Activated CD8-positive, alpha-beta memory T cell treated with anti-CD3 and anti-CD28 coated beads for 1 hour (primary cell): ENCODE results near the gene FLOT1.
"Not testable (repeated sequence)": the region's sequence is repeated elsewhere in the genome, so short reads cannot be mapped to it uniquely, and the experiment has no call there.

ENCODE experiments used
- DNase-seq, 2 donors: peaks; one replicate each; pipeline ENCODE4 v3.0.0-alpha.2; 2020; ENCODE audit warnings: low read depth in 1 of 2; ENCODE audit errors: extremely low read depth in 1 of 2

Gene FLOT1

DNA sequence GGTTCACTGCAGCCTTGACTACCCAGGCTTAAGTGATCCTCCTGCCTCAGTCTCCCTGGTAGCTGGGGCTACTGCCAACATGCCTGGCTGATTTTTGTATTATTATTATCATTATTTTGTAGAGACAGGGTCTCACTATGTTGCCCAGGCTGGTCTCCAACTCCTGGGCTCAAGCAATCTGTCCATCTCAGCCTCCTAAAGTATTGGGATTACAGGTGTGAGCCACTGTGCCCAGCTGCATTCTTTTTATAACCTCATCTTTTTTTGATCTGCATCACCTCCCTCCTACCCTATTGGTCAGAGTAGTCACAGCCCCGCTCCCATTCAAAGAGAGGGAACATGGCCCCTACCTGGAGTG, 25.4 kb upstream of the FLOT1 start:
- DNase-seq, result no peak

DNA sequence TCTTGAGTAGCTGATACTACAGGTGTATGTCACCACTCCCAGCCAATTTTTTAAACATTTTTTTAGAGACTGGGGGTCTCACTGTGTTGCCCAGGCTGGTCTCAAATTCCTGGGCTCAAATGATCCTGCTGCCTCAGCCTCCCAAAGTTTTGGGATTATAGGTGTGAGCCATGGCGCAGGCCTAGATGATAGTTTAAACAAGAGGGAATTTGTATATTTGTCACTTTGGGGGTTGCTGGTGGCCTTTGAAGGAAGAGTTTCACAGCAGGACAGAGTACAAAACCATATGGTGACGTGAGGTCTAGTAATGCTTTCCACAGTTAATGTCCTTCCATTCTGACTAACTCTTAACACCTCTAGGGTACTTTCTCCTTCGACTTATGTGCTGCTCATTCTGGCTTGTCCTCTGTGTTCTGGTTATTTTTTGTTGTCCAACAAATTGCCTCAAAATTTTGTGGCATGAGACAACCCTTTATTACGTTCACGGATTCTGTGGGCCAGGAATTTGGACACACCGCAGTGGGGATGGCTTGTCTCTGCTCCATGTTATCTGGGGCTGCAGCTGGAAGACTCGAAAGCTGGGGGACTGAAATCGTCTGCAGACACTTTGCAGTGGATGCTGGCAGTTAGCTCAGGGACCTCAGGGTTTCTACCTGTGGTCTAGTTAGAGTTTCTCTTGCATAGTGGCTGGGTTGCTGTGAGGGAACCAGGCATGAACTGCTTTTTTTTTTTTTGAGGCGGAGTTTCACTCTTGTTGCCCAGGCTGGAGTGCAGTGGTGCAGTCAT, 24.9 kb upstream of the FLOT1 start:
- DNase-seq, result no peak

DNA sequence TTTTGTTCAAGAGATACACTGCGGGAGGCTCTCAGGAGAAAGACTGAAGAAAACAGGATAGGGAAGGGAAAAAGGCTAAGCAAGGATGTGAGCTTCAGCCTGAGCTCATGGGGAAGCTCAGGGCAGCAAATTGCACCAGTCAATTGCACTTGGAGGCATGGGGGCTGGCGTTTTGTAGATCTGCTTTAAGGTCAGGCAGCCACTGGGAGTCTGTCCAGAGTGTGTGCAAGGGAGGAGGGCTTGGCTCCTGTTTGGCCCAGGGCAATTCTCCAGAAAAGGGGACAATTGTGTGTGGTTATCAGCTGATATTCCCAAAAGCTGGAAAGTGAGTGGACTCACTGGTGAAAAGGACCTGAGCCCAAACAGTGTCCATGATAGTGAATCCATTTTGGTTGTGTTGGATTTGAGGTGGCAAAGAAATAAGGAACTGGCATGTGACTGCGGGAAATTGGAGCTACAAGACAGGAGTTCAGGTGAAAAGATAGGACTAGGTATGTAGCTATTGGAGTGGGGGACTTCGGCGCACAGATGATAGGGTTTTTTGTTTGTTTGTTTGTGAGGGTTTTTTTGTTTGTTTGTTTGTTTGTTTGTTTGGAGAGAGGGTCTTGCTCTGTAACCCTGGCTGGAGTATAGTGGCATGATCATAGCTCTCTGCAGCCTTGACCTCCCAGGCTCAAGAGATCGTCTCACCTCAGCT, 24.1 kb upstream of the FLOT1 start:
- DNase-seq, result no peak

DNA sequence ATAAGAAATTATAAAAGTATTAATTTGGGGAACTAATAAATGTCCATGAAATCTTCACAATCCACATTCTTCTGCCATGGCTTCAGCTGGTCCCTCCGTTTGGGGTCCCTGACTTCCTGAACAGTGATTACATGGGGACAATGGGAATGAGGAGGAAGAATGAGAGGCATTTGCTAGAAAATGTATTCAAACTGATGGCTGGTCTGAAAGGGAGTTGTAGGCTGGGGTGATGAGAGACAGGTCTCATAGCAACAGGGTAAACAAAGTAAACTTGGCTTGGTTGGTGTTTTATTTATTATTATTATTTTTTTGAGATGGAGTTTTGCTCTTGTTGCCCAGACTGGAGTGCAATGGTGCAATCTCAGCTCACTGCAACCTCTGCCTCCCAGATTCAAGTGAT, 23.0 kb upstream of the FLOT1 start:
- not testable (repeated sequence) for DNase-seq

DNA sequence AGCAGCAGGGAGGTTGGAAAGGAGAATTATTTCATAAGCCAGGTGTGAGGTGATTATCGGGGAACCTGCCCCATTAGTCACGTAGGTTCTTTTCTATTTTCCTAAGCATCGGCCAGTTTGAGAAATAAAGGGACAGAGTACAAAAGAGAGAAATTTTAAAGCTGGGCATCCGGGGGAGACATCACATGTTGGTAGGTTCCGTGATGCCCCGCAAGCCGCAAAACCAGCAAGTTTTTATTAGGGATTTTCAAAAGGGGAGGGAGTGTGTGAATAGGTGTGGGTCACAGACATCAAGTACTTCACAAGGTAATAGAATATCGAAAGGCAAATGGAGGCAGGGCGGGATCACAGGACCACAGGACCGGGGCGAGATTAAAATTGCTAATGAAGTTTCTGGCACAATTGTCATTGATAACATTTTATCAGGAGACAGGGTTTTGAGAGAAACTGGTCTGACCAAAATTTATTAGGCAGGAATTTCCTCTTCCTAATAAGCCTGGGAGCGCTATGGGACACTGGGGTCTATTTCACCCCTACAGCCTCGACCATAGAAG, 22.1 kb upstream of the FLOT1 start:
- not testable (repeated sequence) for DNase-seq

DNA sequence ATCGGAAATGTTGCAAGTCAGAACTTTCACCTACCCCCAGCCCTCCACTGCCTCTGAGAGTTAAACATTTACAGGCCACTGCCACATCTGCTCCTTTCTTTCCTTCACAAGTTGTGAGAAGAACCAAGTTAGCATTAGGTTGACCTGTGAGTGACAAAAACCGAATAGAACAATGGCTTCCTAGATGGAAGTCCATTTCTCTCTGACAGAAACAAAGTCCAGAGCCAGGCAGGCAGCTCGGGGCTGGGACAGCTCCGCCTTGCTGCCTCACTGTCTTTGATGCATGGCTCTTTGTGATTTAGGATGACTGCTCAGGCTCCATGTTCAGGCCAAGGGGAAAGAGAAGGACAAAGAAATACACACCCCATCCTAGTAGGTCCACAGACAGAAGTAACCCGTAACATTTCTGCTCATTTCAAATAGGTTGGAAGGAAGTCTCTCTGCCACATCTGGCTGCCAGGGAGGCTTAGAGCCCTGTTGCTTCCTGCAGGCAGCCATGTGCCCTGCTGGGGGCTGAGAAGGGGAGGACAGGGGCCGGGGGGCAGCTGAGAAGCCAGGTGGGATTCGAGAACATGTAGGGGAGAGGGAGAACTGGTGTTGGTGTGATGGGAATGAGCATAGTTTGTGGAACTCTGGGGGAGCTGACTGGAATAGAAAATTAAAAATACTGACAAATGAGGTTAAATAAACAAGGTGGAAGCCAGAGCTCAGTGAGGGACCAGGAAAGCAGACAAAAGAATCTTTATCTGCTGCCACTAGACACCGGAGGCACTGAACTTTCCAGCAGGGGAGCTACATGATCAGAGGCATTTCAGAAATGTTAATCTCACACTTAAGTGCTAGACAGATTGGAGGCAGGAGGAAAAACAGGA, 21.4 kb upstream of the FLOT1 start:
- no peak for DNase-seq

DNA sequence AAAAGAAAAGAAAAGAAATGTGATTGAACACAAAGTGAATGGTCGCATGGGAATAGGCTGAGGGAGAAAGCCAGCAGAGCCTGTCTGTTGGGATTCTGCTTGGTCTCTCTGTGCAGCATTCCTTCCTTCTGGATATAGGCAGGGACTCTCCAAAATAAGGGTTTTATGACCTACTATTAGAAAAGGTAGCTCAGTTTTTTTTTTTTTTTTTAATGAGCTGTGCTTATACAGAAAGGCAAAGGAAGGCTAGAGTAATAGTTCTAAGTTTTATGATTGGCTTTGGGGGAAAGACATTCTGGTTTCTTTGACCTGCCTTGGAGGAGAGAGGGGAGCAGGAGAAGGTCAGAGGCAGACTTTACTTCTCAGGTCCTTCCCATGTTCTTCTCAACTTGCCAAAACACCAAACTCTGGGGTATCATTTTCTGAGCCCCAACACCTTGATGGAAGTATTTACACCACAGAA, 20.7 kb upstream of the FLOT1 start:
- no peak for DNase-seq

DNA sequence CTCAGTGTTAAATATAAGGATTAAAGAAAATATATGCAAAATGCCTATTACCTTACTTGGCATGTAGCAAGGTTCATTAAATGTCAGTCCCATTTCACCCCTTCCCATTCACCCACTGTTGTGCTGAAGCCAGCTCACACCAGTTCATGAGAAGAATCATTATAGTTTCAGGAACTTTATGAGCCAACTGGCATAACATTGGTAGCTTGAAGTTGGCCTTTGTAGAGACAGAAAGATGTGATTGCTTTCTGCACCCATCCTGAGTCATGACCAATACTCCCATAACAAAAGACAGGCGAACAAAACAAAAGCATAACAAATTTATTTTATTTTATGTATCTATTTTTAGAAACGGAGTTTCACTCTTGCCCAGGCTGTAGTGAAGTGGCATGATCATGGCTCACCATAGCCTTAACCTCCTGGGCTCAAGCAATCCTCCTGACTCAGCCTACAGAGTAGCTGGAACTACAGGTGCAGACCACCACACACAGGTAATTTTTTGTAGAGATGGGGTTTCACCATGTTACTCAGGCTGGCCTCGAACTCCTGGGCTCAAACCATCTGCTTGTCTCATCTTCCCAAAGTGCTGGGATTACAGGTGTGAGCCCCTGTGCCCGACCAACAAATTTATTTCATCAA, 19.4 kb upstream of the FLOT1 start:
- no peak for DNase-seq

DNA sequence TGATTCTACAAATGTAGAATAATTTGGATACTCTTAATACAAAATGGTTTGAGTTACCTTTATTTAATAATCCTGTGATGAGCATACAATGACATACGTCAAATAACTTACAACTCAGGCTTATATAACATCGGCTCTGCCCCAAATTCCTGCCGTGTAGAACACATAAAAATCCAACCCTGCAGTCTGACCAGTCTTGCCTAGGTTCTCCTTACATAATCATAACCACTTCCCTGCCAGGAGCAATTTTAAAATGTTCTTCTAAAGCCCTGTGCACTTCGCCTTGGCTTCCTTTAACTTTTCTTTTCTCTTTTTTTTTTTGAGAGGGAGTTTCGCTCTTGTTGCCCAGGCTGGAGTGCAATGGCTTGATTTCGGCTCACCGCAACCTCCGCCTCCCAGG, 18.1 kb upstream of the FLOT1 start:
- no peak for DNase-seq

DNA sequence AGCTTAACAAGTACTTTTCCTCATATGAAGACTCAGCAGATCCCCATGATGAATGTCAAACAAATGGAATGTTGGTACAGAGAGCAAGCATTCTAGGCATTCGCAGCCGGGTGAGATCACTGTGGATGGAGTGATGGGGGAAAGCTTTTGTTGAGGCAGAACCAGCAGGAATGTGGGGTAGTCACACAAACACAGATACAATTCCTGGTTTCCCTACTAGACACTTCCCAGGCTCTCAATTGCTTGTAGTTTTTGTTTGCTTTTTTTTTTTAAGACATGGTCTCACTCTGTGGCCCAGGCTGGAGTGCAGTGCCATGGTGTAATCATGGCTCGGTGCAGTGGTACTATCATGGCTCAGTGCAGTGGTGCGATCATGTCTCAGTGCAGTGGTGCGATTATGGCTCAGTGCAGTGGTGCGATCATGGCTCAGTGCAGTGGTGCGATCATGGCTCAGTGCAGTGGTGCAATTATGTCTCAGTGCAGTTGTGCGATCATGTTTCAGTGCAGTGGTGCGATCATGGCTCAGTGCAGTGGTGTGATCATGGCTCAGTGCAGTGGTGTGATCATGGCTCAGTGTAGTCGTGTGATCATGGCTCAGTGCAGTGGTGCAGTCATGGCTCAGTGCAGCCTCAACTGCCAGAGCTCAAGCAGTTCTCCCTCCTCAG, 17.2 kb upstream of the FLOT1 start:
- no peak for DNase-seq

DNA sequence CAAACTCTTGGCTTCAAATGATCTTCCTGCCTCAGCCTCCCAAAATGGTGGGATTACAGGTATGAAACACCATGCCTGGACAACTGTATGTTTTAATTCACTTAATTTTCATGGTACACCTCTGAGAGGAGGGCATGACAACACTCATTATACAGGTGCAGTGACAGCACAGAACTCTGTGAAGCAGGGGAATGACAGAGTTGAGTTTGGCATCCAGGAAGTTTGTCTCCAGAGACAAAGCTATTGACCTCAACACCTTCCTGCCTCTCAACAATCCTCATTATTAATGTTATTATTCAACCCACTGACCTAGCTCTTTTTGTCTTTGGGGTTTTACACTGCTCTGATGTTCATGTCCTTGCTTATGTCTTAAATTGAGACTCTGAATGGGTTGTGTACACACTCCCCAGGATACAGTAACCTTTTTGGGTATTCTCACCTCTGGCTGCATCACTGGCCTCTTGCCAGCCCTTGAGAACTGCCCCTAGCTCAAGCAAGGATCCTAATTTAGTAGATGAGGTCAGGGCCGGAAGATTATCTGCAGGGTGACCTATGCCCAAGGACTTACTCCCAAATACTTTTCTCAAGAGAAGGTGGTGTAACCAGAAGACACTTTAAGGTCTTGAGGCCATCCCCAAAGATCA, 14.9 kb upstream of the FLOT1 start:
- DNase-seq, result no peak

DNA sequence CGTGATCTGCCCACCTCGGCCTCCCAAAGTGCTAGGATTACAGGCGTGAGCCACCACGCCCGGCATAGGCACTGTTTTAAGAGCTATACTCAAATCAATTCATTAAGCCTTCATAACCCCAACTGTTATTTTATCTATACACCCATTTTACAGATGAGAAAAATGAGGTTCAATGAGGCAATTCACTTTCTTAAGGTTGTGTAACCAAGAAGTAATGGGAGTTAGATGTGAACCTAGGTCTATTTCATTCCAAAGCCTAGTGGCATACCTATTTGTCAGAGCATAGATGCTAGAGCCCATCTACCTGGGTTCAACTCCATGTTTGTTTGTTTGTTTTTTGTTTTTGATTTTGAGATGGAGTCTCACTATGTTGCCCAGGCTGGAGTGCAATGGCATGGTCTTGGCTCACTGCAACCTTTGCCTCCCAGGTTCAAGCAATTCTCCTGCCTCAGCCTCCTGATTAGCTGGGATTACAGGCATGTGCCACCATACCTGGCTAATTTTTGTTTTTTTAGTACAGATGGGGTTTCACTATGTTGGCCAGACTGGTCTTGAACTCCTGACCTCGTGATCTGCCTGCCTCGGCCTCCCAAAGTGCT, 14.0 kb upstream of the FLOT1 start:
- DNase-seq, result not testable (repeated sequence)

DNA sequence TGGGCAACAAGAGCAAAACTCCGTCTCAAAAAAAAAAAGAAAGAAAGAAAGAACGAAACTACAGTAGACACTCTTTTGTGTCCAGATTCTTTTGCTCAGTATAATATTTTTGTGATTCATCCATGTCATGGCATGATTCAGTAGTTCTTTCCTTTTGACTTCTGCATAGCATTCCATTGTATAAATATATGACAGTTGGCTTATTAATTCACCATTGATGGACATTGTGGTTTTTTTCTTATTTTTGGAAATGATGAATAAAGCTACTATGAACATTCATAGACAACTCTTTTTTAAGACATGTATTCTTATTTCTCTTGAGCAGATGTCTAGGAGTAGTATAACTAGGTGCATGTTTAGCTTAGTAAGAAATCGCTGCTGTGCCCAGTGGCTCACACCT, 12.1 kb upstream of the FLOT1 start:
- DNase-seq, result no peak

DNA sequence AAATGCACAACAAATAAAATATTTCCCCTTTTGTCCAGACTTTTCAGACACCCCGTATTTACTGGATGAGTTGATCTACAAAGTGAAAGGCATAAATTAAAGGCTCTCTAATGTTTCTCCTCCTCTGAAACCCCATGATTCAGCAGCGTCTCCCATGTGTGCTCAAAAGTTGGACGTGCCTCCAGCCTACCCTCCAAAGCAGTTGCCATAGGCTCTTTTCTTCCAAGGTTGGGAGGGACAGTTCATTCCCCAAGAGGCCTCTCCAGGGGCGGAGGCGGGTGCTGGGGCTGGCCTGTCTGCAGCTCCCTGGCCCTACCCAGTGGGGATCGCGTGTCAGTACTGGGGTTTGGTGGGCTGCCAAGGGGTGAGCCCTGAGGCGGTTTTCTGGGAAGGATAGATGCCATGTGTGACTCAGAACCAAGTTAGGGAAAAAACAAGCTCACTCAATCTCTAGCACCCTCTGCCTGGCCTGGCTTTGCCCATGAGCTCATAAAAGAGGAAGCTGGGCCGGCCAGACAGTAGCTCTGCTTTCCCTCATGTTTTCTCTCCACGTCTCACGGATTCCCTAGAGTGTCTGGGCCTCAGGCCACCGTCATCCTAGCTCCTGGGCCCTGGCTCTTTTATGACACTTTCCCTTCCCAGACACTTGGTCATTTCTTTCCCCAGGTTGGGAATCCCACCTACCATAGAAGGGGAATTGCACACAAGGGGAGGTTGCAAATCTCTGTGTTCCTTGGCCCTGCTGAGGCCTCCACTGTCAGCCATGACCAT, 9.9 kb upstream of the FLOT1 start:
- no peak for DNase-seq

DNA sequence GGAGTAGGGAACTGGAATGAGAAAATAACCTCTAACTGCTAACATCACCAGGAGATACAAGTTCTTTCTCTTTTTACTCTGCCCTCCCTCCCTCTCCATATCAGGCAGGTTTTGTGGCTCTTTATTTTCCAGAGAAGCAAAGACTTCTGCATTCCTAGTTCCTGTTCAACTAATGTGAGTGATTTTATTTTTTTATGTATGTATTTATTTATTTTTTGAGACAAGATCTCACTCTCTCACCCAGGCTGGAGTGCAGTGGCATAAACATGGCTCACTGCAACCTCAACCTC, 7.8 kb upstream of the FLOT1 start:
- DNase-seq, result no peak

DNA sequence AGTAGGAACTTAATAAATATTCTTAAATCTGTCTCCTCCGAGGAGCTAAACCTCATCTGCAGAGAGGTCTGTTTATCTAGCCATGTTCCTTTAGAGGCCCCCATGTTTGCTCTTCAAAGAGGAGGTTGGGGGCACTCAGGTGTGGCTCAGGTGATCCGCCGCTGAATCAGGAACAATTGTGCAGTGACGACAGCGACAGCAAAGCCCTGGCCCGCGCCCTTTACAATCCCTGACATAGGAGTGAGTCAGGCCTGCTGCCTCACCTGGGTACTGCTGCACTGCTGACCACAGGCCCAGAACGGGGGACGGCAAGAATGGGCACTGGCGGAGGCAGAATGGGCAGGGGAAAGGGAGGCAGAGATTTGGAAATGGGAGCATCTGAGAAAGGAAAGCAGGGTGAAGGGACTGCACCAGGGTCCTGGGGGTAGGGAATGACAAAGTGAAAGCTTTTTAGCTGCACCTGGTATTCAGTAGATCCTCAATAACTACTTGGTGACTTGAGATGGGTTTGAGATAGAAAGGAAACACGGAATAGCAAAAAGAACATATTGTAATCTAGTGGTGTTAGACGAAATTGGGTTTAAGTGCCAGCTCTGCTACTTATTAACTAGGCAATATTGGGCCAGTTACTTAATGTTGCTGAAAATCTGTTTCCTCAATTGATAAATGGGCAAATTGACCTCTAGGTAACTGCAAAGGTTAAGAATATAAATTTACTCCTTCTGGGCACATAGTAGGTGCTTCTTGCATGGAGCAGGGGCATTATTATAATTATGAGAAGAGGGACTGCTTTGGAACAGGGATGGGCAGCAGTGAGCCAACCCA, 7.3 kb upstream of the FLOT1 start:
- no peak for DNase-seq

DNA sequence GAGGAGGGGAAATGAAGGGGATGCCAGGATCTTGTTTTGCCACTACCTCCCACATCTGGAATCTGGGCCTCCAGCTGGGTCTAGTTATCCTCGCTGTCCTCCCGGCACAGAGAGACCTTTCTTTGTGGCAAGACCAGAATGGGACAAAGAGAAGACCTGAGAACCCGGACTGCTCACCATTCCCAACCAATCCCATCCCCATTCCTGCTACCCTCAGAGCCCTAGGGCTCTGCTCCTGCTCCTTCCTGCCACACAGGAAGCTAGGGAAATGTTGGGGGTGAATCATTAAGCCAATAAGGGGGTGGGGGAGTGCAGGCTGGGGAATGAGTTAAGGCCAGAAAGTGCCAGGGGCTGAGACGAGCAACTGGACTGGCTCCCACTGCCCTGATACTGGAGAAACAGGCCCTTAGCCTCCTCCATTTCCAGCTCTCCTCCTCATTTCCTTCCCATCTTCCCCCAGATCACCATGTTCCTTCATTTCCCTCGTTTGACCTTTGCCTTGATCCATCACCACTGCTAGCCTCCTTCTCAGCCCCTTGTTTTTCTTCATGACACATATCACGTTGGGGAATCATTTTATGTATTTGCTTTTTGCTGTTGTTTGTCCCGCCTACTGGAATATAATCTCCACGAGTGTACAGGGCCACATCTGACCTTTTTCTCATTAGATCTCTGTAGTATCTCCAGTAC, 6.5 kb upstream of the FLOT1 start:
- DNase-seq, result no peak
